HEK293T (cell line): ENCODE results near the gene KRT7.

Source experiments
- CTCF ChIA-PET: fragments of 350-600 bp; formaldehyde crosslinking; extraction: SDS; loops from one replicate; lab custom pipeline; 2021; ENCODE audit warnings: antibody characterized with exemption, inconsistent platforms; lab: Yijun Ruan, JAX
- POLR2A ChIA-PET: fragments of 350-600 bp; formaldehyde crosslinking; extraction: SDS; loops from one replicate; lab custom pipeline; 2020; ENCODE audit warnings: antibody characterized with exemption, inconsistent platforms; lab: Yijun Ruan, JAX
- DNase-seq: peaks from one replicate; pipeline ENCODE4 v3.0.0; 2012; ENCODE audit warnings: mixed read lengths; ENCODE audit errors: extremely low spot score
- ARNT ChIP-seq: fragments of 450-650 bp; IDR thresholded peaks from 2 replicates; pipeline ENCODE4 v1.6.1; 2017; ENCODE audit warnings: mild to moderate bottlenecking
- CTBP1 ChIP-seq: fragments of 450-650 bp; IDR thresholded peaks from 2 replicates; pipeline ENCODE4 v1.6.1; 2016; ENCODE audit warnings: borderline replicate concordance
- ELF4 ChIP-seq: fragments of 450-650 bp; IDR thresholded peaks from 2 replicates; pipeline ENCODE4 v1.6.1; 2017; ENCODE audit warnings: antibody characterized with exemption
- FOXA1 ChIP-seq: fragments of 450-650 bp; IDR thresholded peaks from 2 replicates; pipeline ENCODE4 v1.6.1; 2016; ENCODE audit warnings: mild to moderate bottlenecking
- FOXK2 ChIP-seq: fragments of 450-650 bp; IDR thresholded peaks from 2 replicates; pipeline ENCODE4 v1.6.1; 2016; ENCODE audit warnings: mild to moderate bottlenecking
- FOXM1 ChIP-seq: fragments of 450-650 bp; IDR thresholded peaks from 2 replicates; pipeline ENCODE4 v1.6.1; 2017; ENCODE audit warnings: mild to moderate bottlenecking, borderline replicate concordance
- HDGF ChIP-seq: fragments of 450-650 bp; IDR thresholded peaks from 2 replicates; pipeline ENCODE4 v1.6.1; 2017; ENCODE audit warnings: antibody characterized with exemption, borderline replicate concordance
- L3MBTL2 ChIP-seq: fragments of 450-650 bp; conservative IDR thresholded peaks from 2 replicates; pipeline ENCODE4 v1.6.1; 2016; ENCODE audit warnings: mild to moderate bottlenecking
- LEF1 ChIP-seq: fragments of 450-650 bp; IDR thresholded peaks from 2 replicates; pipeline ENCODE4 v1.6.1; 2017; ENCODE audit warnings: mild to moderate bottlenecking, borderline replicate concordance
- NFRKB ChIP-seq: fragments of 450-650 bp; IDR thresholded peaks from 2 replicates; pipeline ENCODE4 v1.6.1; 2016; ENCODE audit warnings: mild to moderate bottlenecking, moderate library complexity
- SP1 ChIP-seq: fragments of 450-650 bp; IDR thresholded peaks from 2 replicates; pipeline ENCODE4 v1.6.1; 2017
- SUZ12 ChIP-seq: fragments of 450-650 bp; IDR thresholded peaks from 2 replicates; pipeline ENCODE4 v1.6.1; 2016; ENCODE audit warnings: mild to moderate bottlenecking
- TARDBP ChIP-seq: fragments of 450-650 bp; IDR thresholded peaks from 2 replicates; pipeline ENCODE4 v1.6.1; 2016
- ZNF384 ChIP-seq: fragments of 450-650 bp; IDR thresholded peaks from 2 replicates; pipeline ENCODE4 v1.6.1; 2016
- TF ChIP-seq, protein P1 (sequence below): fragments of 450-650 bp; IDR thresholded peaks from 2 replicates; pipeline ENCODE4 v1.6.1; 2016

KRT7 gene

DNA sequence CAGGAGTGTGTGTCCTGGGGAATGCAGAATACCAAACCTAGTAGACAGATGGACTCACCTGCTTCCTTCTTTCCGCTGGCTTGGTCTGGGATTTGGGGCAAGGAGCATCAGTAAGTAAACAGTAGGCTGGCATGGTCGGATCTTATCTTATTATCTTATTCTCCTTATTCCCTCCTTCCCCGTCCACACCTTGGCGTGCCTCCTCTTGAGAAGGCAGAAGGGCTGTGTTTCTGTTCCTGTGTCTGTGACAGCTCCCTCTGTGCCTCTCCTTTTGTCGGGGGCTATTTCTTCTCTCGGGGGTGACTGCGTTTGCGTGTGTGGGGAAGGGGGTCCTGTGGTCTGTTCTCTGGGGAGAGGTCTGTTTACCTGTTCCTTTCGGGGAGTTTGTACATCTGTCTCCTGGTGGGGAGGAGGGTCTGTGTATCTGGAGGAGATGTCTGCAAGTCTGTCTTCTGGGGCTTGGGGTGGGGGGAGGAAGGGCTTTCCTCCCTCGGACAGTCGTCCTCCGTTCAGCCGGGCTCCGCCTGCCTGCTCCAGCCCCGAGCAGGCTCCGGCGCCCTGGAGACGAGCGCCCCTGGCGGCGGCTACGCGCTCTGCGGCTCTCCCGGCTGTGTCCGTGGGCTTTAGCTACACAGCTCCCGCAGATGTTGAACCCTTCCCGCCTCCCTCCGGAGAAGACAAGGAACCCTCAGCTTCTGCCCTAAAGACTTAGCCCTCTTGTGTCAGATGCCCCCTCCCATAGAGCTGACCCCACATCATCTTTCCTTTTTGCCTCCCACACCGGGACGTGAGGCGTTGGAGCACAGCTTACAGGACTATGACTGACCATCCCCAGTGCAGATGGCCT, 45.8 kb downstream of the KRT7 start:
- TF ChIP-seq FOXK2 = no peak
- TF ChIP-seq NFRKB = no peak
- no peak for TF ChIP-seq FOXM1
- ChIA-PET POLR2A (no interaction called here), CTCF (interaction anchor here (0.6 to 3.3 kb wide), 34 partner anchors 9 to 860 kb away, joined by 3 to 25 read pairs (median 5); no protein-coding TSS in a partner anchor)
- DNase-seq = peak; percentile 93

DNA sequence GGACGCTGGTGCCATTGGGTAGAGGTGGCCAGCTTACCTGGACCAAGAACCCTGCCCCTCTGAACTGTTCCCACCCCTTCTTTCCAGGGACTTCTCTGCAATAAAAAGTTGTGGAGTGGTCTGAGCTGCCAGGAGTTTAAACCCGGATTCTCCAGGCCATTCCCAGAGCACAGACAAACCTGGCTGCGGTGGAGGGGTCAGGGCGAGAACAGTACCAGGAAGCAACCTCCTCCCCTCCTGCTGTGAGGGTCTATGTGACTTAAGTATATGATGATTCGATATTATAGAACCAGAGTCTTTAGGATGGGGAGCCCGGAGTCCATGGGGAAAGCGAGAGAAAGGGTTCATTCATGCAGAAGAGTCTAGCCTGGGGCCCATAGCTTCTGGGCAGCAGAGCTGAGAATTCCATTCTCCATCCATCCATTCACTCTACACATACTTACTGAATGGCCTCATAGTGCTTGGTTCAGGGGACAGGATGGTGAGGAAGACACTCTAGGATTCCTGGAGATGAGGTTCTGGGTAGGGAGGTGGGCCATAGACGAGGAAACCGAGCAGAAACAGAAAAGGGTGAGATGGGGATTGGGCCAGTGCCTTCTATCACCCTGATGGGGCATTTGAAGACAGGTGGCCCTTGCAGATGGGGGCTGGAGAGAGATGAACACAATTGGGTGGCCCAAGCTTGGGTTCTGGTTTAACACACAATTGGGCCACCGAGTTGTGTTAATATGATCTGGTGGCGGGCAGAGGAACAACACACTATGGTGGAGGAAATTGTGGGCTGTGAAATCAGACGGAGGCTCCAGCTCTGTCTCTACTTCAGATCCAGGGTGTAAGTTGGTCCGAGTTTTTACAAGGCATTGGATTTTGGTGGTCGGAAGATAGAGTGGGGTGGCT, 46.6 kb downstream of the KRT7 start:
- POLR2A ChIA-PET = no interaction called here
- no peak for TF ChIP-seq LEF1
- CTCF ChIA-PET = interaction anchor here (0.6 to 3.3 kb wide), 32 partner anchors 10 to 861 kb away, joined by 3 to 25 read pairs (median 4); no protein-coding TSS in a partner anchor
- no peak for DNase-seq

DNA sequence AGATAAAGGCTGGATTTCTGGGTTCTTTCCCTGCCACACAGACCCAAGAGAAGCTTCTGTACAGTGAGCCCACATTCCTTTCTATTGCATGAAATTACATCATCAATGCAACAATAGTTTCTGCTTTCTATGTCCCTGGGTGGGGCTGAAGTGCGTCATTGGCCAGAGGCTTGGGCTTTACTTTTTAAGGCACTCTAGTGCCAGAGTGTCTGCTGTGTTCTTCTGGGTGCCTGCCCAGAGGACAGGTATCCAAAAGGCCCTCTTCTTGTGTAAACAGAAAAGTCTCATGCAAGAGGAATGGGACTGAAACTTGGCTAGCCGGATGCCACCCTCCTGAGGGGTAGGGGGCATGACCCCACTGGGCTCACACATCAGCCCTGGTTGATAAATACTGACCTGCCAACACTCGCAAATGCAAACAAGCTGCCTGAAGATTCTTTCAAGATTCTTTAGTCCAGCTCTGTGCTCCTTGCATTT, 47.3 kb downstream of the KRT7 start:
- CTCF ChIA-PET = interaction anchor here (0.7 to 2.2 kb wide), 3 partner anchors 11 to 90 kb away, joined by 3 to 17 read pairs (median 4); no protein-coding TSS in a partner anchor
- POLR2A ChIA-PET = no interaction called here
- no peak for TF ChIP-seq SP1
- no peak for TF ChIP-seq HDGF
- TF ChIP-seq L3MBTL2 = no peak
- no peak for TF ChIP-seq ARNT
- TF ChIP-seq SUZ12 = no peak
- TF ChIP-seq FOXM1 = no peak
- TF ChIP-seq, protein P1, sequence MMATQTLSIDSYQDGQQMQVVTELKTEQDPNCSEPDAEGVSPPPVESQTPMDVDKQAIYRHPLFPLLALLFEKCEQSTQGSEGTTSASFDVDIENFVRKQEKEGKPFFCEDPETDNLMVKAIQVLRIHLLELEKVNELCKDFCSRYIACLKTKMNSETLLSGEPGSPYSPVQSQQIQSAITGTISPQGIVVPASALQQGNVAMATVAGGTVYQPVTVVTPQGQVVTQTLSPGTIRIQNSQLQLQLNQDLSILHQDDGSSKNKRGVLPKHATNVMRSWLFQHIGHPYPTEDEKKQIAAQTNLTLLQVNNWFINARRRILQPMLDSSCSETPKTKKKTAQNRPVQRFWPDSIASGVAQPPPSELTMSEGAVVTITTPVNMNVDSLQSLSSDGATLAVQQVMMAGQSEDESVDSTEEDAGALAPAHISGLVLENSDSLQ = no peak
- TF ChIP-seq FOXA1 = no peak
- no peak for TF ChIP-seq ELF4
- no peak for TF ChIP-seq NFRKB
- no peak for TF ChIP-seq LEF1
- no peak for DNase-seq

DNA sequence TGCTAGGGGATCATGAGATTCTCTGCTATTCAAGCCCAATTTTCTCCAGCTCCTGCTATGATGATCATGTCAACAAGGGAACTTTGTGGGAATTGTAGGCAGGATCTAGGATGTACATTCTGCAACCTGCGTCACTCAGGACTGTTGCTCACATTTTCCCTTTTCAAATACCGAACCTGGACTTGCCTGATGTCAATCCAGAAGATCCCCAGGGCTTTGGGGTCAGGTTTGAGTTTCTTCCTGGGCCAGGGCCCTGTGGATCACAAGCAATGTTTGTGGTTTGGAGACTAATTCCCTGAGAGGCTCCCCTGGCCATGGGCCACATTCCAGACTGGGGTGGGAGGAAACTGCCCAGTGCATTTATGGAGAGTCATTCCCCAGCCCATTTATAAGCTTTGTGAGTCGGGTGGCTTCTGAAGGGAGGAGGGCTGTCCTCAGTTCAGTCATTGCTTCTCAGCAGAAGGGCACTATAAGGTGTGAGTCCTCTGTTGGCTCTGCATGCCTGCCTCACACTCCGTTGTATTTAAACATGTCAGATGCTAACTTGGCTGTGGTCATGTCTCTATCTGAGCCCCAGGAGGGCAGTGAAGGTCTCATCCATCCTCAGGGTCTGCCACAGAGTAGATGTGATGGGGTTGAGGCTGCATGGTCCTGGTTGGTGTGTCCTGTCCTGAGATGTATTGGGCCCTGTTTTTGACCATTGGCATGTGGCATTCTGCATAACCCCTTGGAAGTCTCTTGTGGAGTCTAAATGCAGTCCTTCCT, 47.9 kb downstream of the KRT7 start:
- TF ChIP-seq NFRKB = no peak
- TF ChIP-seq HDGF = no peak
- ChIA-PET CTCF (interaction anchor here (0.7 to 2.2 kb wide), 2 partner anchors 11 to 91 kb away, joined by 3 to 17 read pairs; no protein-coding TSS in a partner anchor), POLR2A (no interaction called here)
- no peak for DNase-seq

DNA sequence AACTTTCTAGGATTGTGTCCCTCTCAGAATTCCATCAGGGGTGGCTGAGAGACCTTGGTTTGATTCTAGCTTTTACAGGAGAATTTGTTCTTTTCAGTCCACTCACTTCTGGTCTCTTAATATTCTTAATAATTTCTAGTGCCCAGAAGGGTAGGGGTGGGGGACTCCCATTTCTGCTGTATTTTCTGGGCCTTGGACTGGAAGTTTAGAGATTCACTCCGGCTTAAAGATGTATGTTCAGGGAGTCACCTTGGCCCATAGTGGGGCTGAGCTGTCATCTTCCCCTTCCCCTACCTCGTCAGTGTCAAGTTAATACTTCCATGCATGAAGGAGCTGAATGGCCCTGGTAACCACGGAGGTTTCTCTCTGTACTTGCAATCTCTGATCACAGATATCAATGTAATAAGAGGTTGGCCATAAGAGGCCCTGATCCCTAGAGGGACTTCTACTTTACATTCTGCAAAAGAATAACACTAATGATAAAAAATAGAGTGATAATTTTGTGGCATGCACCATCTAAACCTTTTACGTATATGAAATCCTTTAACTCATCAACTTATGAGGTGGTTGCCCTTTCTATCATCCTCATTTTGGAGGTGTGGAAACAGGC, 51.6 kb downstream of the KRT7 start:
- ChIA-PET POLR2A (no interaction called here), CTCF (interaction anchor here (0.6 to 0.7 kb wide), 2 partner anchors 510 to 1496 kb away, joined by 3 read pairs; no protein-coding TSS in a partner anchor)
- no peak for DNase-seq
- TF ChIP-seq FOXM1 (no peak), FOXA1 (no peak)

DNA sequence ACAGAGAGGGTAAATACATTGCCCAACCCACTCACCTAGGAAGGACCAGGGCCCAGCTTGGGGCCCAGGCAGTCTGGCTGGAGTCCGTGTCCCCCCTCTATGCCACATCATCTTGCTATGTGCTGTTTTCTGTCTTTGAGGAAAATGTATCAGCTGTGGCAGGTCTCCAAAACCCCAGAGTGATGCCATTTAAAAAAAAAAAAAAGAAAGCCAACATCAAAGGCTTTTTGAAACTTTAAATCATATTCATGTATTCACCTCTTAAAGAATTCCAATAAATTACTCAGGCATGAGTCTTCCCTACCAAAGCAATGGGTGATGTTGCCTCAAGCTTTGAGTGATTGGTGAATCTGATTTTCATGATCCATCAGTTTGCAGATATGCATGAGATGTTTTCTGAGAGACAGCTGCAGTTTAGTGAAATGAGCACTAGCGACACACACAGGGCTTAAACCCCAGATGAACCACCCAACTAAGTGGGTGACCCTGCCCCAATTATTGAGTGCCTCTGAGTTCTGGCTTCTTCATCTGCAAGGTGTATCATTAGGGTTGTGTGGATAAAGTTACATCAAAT, 52.2 kb downstream of the KRT7 start:
- DNase-seq = no peak
- POLR2A ChIA-PET = no interaction called here
- CTCF ChIA-PET = no interaction called here
- TF ChIP-seq ARNT (no peak), HDGF (no peak), ELF4 (no peak), L3MBTL2 (no peak), FOXK2 (no peak), FOXA1 (no peak), FOXM1 (no peak), ZNF384 (no peak), SP1 (no peak), NFRKB (no peak), CTBP1 (no peak), SUZ12 (no peak), LEF1 (no peak), TARDBP (no peak)
- TF ChIP-seq, protein P1 = no peak
